PFSK-1 (cell line): ENCODE data around the gene MARCKSL1.

ENCODE experiments used
- FOXP2 ChIP-seq: optimal IDR thresholded peaks from 2 replicates; pipeline ENCODE3; 2011; ENCODE audit warnings: borderline replicate concordance, control low read depth, inconsistent platforms; ENCODE audit not compliant: insufficient read depth; ENCODE audit errors: extremely low read length, extremely low read depth
- POLR2AphosphoS5 ChIP-seq: IDR thresholded peaks from 2 replicates; pipeline ENCODE4 v1.6.1; 2012; ENCODE audit warnings: low read depth, mild to moderate bottlenecking, control low read depth, low read length, moderate library complexity
- REST ChIP-seq, 2 experiments: IDR thresholded peaks; 2 replicates each; pipeline versions ENCODE4 v1.6.1 to v1.8.0; 2011 to 2012; ENCODE audit warnings: low read depth in 2 of 2, low read length in 2 of 2, control low read depth in 1 of 2, inconsistent platforms in 1 of 2, mild to moderate bottlenecking in 1 of 2, moderate library complexity in 1 of 2; ENCODE audit not compliant: insufficient read depth in 1 of 2
- SIN3A ChIP-seq: IDR thresholded peaks from 2 replicates; pipeline ENCODE4 v1.6.1; 2012; ENCODE audit warnings: mild to moderate bottlenecking, low read length, moderate library complexity, borderline replicate concordance; ENCODE audit not compliant: insufficient read depth
- TAF1 ChIP-seq: IDR thresholded peaks from 2 replicates; pipeline ENCODE4 v1.6.1; 2012; ENCODE audit warnings: low read length, control low read depth, borderline replicate concordance; ENCODE audit not compliant: insufficient read depth

- TF ChIP-seq POLR2AphosphoS5 (no peak), SIN3A (no peak), FOXP2 (no peak), TAF1 (no peak), REST (IDR thresholded peaks at IDR 0.05; ENCODE audit: insufficient read depth in 1 of 2, low read depth in 2 of 2, low read length in 2 of 2) (no peak)
Measured at GRCh38 chr1:32285658-32286057, 50.4 kb downstream of the MARCKSL1 start.
